Hematopoietic multipotent progenitor cell treated with erythropoietin and hydrocortisone succinate and interleukin-3 and kit ligand, for 4 days (in vitro differentiated cells): ENCODE data around the gene AK4.

ENCODE experiments used
- DNase-seq: peaks from one replicate; pipeline ENCODE4 v3.0.0-alpha.2; 2015

The AK4 gene

GRCh38 chr1:65178235-65178634 lies 30.2 kb downstream of the AK4 start:
- DNase-seq, result no peak

- DNase-seq, result no peak
Observed at GRCh38 chr1:65179148-65179547, 31.1 kb downstream of the AK4 start.

GRCh38 chr1:65180977-65181376 lies 33.0 kb downstream of the AK4 start:
- DNase-seq, result peak; percentile 41

- DNase-seq, result no peak
Observed at GRCh38 chr1:65182658-65183268, 34.8 kb downstream of the AK4 start.

GRCh38 chr1:65189576-65190115 lies 41.6 kb downstream of the AK4 start:
- DNase-seq, result no peak

GRCh38 chr1:65190229-65190628 lies 42.2 kb downstream of the AK4 start:
- peak; percentile 26 for DNase-seq

GRCh38 chr1:65193129-65193695 lies 45.2 kb downstream of the AK4 start:
- DNase-seq, result no peak

- no peak for DNase-seq
Observed at GRCh38 chr1:65195495-65196417, 47.8 kb downstream of the AK4 start.

GRCh38 chr1:65196926-65197325 lies 48.9 kb downstream of the AK4 start:
- DNase-seq, result no peak

GRCh38 chr1:65197636-65198035 lies 49.6 kb downstream of the AK4 start:
- no peak for DNase-seq

GRCh38 chr1:65198096-65198495 lies 50.1 kb downstream of the AK4 start:
- no peak for DNase-seq

GRCh38 chr1:65200411-65200810 lies 52.4 kb downstream of the AK4 start:
- DNase-seq, result no peak

- DNase-seq, result no peak
Observed at GRCh38 chr1:65206836-65207235, 58.8 kb downstream of the AK4 start.

GRCh38 chr1:65207317-65207716 lies 59.3 kb downstream of the AK4 start:
- DNase-seq, result peak; percentile 57

- DNase-seq, result no peak
Observed at GRCh38 chr1:65208563-65208973, 60.6 kb downstream of the AK4 start.

- peak; percentile 84 for DNase-seq
Observed at GRCh38 chr1:65209005-65209885, 61.2 kb downstream of the AK4 start.

- DNase-seq, result no peak
Observed at GRCh38 chr1:65210325-65210724, 62.3 kb downstream of the AK4 start.

GRCh38 chr1:65211331-65211730 lies 63.3 kb downstream of the AK4 start:
- no peak for DNase-seq

GRCh38 chr1:65213271-65214023 lies 65.4 kb downstream of the AK4 start:
- peak; percentile 51 for DNase-seq

- DNase-seq, result no peak
Observed at GRCh38 chr1:65214340-65215027, 66.5 kb downstream of the AK4 start.

GRCh38 chr1:65216989-65217388 lies 69.0 kb downstream of the AK4 start:
- DNase-seq, result no peak
